ENCODE data around the gene CPO.

GRCh38 chr2:206987810-206988209, 48.5 kb downstream of the CPO start:
- TF ChIP-seq POLR2AphosphoS5 (IDR thresholded peaks at IDR 0.05), result no peak
- TF ChIP-seq CTCF (IDR thresholded peaks at IDR 0.05), result no peak

All from prostate gland (tissue), 2 donors.